NCI-H446 (cell line): ENCODE results near the gene TLE1.
"Not testable (repeated sequence)": the region's sequence is repeated elsewhere in the genome, so short reads cannot be mapped to it uniquely, and the experiment has no call there.

ENCODE experiments used
- DNase-seq, 2 experiments: peaks; one replicate each; lab custom pipeline; 2025; lab: John Stamatoyannopoulos, UW

The TLE1 gene

GRCh38 chr9:81652058-81652687, 37.2 kb downstream of the TLE1 start:
- no peak for DNase-seq

GRCh38 chr9:81650586-81651515, 38.5 kb downstream of the TLE1 start:
- DNase-seq, result no peak

DNA sequence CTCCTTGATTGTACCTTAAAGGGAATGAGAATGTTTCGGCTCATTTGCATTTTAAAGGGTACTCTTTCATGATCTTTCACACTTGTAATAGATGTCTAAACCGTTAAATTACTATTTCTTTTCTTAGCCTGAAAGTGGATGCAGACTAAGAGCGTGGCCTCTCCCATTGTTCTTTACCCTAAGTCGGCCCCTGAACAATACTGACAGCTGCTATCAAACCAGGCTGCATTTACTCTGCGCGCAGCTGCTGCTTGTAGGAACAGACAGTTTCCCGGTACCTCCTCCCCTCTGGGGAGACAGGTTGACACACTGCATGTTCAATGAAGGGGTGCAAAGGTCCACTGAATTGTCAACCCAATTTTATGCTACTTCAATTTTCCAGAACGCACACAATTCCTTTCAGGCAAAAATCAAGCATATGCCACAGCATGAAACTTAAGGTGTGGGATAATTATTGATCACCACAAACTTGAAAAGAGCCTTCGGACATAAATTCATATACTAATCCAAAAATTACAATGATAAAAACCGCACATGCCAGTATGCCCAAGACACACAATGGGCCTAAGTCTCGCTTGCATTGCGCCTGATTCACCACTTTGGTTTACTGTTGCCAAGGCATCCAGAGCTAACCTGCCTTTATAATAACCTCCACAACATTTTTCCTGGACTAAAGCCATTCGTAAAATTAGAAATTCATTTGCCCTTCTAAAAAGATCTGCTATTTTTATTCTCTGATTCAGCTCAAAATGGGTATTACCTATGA, 39.7 kb downstream of the TLE1 start:
- DNase-seq, result no peak

GRCh38 chr9:81648891-81649290, 40.5 kb downstream of the TLE1 start:
- DNase-seq, result no peak

GRCh38 chr9:81646337-81646736, 43.0 kb downstream of the TLE1 start:
- DNase-seq, result no peak

- DNase-seq, result not testable (repeated sequence)
These were observed 44.8 kb downstream of the TLE1 start for GRCh38 chr9:81644513-81644912.

GRCh38 chr9:81637276-81637675, 52.1 kb downstream of the TLE1 start:
- no peak for DNase-seq

- DNase-seq, result peak in 1 of 2 experiments; percentile 7
These were observed 53.1 kb downstream of the TLE1 start for GRCh38 chr9:81636255-81636599.

DNA sequence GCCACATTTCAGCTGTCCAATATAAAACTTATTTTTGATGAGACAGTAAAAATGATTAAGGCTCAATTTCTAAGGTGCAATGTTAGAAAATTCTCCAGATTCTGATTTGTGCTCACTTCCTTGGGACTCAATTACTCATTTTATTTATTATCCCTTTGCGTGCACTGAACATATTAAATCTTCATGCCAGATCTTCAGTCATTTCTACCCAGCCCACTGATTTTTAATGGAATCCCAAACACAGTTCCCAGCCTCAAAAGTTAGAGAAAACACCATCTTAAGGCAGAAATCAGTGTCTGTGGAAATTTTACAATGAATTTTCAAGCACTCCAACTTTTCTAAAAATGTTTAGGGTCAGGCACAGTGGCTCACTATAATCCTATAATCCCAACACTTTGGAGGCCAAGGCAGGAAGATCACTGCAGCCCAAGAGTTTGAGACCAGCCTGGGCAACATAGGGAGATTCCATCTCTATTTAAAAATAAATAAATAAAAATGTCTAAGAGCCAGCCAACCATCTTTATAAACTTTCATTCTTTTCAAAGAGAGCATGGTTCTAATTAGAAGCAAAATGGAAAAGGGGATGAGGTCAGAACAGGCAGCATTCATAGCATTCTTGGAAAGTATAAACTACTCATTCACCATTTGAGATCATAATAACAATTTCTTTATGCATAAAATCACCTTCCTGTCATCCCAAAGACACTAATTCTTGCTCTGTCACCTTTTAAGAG, 53.7 kb downstream of the TLE1 start:
- no peak for DNase-seq

DNA sequence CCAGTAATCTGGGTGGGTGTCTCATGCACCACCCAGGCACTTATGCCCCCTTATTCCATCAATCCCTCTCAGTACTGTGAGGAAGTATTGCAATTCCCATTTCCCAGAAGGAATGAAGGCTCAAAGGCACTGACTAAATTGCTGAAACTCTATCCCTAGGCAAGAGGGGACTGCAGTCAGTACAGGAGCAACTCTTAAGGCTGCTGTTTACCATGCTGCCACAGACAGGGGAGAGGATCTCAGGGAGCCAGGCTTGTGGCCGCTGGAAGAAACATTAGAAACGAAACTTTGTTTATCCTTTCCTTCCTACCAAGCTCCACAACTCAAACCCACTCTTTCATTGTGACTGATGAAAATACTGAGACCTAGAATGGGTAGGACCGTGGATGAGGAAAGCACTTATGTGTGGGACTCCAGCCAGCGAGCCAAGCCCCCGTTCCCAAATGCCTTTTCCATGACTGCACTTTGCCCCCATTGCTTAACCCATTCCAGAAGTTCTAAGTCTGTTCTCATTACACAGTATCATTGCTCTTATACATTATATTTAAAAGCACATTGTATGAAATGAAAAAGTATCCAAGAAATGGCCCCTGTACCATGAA, 54.3 kb downstream of the TLE1 start:
- no peak for DNase-seq

DNA sequence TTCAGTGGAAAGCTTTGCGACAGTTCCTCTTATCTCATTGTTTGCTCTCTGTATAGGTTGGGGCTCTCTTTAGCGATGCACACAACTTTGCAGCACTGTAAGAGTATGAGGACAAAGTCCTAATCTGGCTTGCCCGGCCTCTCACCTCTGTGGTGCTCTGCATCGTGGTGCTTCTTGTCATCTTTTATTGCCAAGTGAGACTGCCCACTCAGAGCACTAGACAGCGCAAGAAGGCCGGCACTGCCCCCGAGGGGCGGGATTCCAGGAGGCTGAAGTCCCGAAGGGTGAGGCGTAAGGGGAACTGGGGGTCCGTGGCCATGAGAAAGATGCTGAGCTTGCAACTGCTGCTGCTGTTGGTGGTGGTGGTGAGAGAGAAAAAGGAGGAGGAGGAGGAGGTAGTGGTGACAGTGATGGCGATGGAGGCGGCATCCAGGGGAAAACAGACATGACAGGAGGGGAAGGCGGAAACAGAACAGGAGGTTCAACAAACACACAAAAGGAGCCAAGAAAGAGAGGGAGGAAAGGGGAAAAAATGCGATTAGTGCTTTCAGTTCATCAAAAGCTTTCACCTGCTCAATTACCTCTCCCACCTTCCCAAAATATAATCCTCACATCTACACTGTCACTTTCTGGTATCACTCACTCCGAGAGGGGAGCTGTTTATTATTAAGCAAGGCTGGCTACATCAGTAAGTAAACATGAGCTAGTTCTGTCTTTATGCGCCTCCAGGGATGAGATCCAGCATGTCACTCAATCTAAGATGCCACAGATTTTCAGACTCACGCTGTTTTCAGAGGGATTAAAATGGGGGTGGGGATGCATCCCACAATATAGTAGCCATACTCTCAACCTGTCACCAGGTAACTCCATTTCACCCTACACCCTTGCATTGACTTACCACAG, 55.1 kb downstream of the TLE1 start:
- no peak for DNase-seq

DNA sequence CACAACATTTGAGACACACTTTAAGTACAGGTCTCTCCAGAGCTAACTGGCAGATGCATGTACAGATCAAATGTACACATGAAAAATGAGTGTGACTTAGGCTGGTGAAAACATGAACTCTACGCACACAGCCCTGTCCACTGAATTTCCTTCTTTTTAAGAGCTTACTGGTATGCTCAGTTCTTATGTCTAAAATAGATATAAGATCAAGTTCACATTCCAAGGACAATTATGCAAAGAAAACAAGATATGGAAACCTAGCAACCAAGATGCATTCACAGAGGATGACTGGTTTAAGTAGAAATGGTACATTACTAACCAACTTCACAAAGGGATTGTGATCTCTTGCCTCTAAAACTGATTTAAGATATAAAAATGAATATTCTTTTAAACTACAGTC, 56.7 kb downstream of the TLE1 start:
- DNase-seq, result no peak

GRCh38 chr9:81631218-81631745, 58.1 kb downstream of the TLE1 start:
- DNase-seq, result no peak

GRCh38 chr9:81629440-81629839, 59.9 kb downstream of the TLE1 start:
- no peak for DNase-seq

GRCh38 chr9:81628897-81629296, 60.5 kb downstream of the TLE1 start:
- no peak for DNase-seq

DNA sequence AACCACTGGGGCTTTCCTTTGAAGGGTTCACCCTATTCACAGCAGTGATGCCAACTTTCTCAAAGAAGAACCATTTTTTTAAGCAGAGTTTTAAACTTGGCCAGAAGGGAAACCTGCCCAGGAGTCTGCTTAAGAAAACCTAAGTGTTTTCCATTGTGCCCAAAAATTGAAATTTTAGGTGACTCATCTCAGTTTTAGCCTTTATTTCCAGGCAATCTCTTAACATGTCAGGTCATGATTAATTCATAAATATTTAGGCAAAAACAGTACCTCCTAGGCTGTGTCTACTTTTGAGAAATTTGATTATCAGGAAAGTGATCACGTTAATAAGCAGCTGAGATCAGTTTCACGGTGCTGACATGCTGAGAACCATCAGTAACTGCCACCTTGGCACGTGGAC, 61.9 kb downstream of the TLE1 start:
- DNase-seq, result no peak

DNA sequence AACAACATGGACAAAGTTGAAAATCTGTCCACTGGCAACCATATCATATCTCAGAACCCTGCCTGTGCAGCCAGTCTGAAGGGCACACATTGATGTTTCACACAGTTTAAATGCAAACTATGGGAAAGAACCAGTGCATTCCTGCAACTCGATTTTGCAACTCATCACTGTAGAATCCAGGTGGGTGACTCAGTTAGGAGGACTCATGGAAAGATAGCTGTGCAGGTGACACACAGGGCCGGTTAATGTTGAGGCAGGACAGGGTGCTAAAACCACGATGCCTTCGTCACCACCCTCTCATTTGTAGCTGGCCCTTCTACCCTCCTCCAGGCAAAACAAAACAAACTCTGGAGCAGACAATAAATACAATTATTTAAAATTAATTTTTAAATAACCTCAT, 62.8 kb downstream of the TLE1 start:
- no peak for DNase-seq

GRCh38 chr9:81625969-81626368, 63.4 kb downstream of the TLE1 start:
- no peak for DNase-seq

DNA sequence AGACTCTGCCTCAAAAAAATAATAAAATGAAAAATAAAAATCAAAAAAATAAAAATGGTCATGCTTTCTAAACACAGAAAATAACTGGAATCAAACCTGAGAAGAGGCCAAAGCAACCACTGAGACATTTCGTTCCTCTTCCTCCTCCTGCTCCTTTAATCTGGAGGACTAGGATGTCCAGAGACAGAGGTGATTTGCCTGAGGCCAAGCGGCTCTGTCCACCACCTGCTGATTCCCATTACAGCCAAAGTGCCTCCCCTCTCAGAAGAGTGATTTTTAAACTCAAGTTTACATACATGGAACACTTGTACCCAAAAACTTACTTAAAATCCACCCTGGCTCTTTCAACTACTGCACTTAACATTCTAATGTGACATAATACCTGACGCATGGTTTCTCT, 65.6 kb downstream of the TLE1 start:
- no peak for DNase-seq

- no peak for DNase-seq
These were observed 66.7 kb downstream of the TLE1 start for GRCh38 chr9:81622471-81623255.
